HEK293 (cell line): ENCODE results near the gene PPARD.

Source experiments
- CTCF ChIA-PET: fragments of 350-600 bp; formaldehyde crosslinking; extraction: SDS; loops from one replicate; lab custom pipeline; 2021; ENCODE audit warnings: antibody characterized with exemption; lab: Yijun Ruan, JAX
- POLR2A ChIA-PET: fragments of 300-600 bp; formaldehyde crosslinking; extraction: SDS; loops from one replicate; lab custom pipeline; 2020; ENCODE audit warnings: antibody characterized with exemption, inconsistent platforms; lab: Yijun Ruan, JAX
- H3K27ac ChIP-seq: fragments of 200-500 bp; sonication (Bioruptor generic); 2 replicates; pipeline ENCODE4 v1.5.1; 2014; ENCODE audit warnings: low read depth, low read length, control low read depth, inconsistent platforms; ENCODE audit errors: extremely low read depth
- H3K36me3 ChIP-seq, 2 experiments: fragments of 200-500 bp in 1 of 2; sonication (Bioruptor generic) in 1 of 2; 1 replicate in 1 of 2; 2 replicates in 1 of 2; pipeline ENCODE4 v1.5.1; 2014 to 2017; ENCODE audit warnings: inconsistent platforms in 2 of 2, low read length in 2 of 2; ENCODE audit not compliant: control insufficient read depth in 2 of 2, insufficient read depth in 1 of 2
- H3K4me1 ChIP-seq: fragments of 200-500 bp; sonication (Bioruptor generic); 2 replicates; pipeline ENCODE4 v1.5.1; 2014; ENCODE audit warnings: mild to moderate bottlenecking, low read length, inconsistent platforms; ENCODE audit not compliant: control insufficient read depth, insufficient read depth
- H3K4me3 ChIP-seq: 2 replicates; pipeline ENCODE4 v1.5.1; 2011; ENCODE audit warnings: low read depth, mild to moderate bottlenecking, control low read depth, low read length, moderate library complexity
- H3K9me3 ChIP-seq: fragments of 200-500 bp; sonication (Bioruptor generic); 2 replicates; pipeline ENCODE4 v1.5.1; 2014; ENCODE audit warnings: low read depth, low read length, inconsistent platforms; ENCODE audit not compliant: control insufficient read depth, insufficient read depth
- KLF1 ChIP-seq: fragments of 450-650 bp; formaldehyde crosslinking; IDR thresholded peaks from 2 replicates; pipeline ENCODE4 v1.5.1; 2016; ENCODE audit warnings: missing biosample characterization, missing genetic modification characterization
- KLF9 ChIP-seq: fragments of 450-650 bp; formaldehyde crosslinking; IDR thresholded peaks from 2 replicates; pipeline ENCODE4 v1.5.1; 2016; ENCODE audit warnings: missing biosample characterization, missing genetic modification characterization, low read depth
- PATZ1 ChIP-seq: fragments of 450-650 bp; formaldehyde crosslinking; IDR thresholded peaks from 2 replicates; pipeline ENCODE4 v1.5.1; 2016; ENCODE audit warnings: missing biosample characterization, missing genetic modification characterization
- PRDM1 ChIP-seq: fragments of 450-650 bp; formaldehyde crosslinking; IDR thresholded peaks from 2 replicates; pipeline ENCODE4; 2016; ENCODE audit warnings: missing biosample characterization, missing genetic modification characterization
- SCRT2 ChIP-seq: fragments of 450-650 bp; formaldehyde crosslinking; IDR thresholded peaks from 2 replicates; pipeline ENCODE4 v1.5.1; 2016; ENCODE audit warnings: missing biosample characterization, missing genetic modification characterization
- SP2 ChIP-seq: fragments of 450-650 bp; formaldehyde crosslinking; IDR thresholded peaks from 2 replicates; pipeline ENCODE4 v1.5.1; 2016; ENCODE audit warnings: missing biosample characterization, missing genetic modification characterization
- SP3 ChIP-seq: fragments of 450-650 bp; formaldehyde crosslinking; IDR thresholded peaks from 2 replicates; pipeline ENCODE4 v1.5.1; 2016; ENCODE audit warnings: missing biosample characterization, missing genetic modification characterization
- ZBTB17 ChIP-seq: fragments of 450-650 bp; formaldehyde crosslinking; IDR thresholded peaks from 2 replicates; pipeline ENCODE4 v1.5.1; 2016; ENCODE audit warnings: missing biosample characterization, missing genetic modification characterization
- ZNF138 ChIP-seq: fragments of 450-650 bp; formaldehyde crosslinking; IDR thresholded peaks from 2 replicates; pipeline ENCODE4 v1.5.1; 2016; ENCODE audit warnings: missing biosample characterization, missing genetic modification characterization, borderline replicate concordance
- ZNF24 ChIP-seq: fragments of 450-650 bp; formaldehyde crosslinking; IDR thresholded peaks from 2 replicates; pipeline ENCODE4 v1.5.1; 2016; ENCODE audit warnings: missing biosample characterization, missing genetic modification characterization
- ZNF600 ChIP-seq: fragments of 450-650 bp; formaldehyde crosslinking; IDR thresholded peaks from 2 replicates; pipeline ENCODE4 v1.5.1; 2016; ENCODE audit warnings: missing biosample characterization, missing genetic modification characterization
- ZNF623 ChIP-seq: fragments of 450-650 bp; formaldehyde crosslinking; IDR thresholded peaks from 2 replicates; pipeline ENCODE4 v1.5.1; 2016; ENCODE audit warnings: missing biosample characterization, missing genetic modification characterization
- ZNF76 ChIP-seq: fragments of 450-650 bp; formaldehyde crosslinking; IDR thresholded peaks from 2 replicates; pipeline ENCODE4; 2016; ENCODE audit warnings: low read depth, missing biosample characterization, missing genetic modification characterization, borderline replicate concordance
- TF ChIP-seq, protein P1 (sequence below): IDR thresholded peaks from 2 replicates; pipeline ENCODE4 v1.6.1; 2011; ENCODE audit warnings: mild to moderate bottlenecking, low read depth, low read length, borderline replicate concordance
- TF ChIP-seq, protein P2 (sequence below): fragments of 450-650 bp; formaldehyde crosslinking; IDR thresholded peaks from 2 replicates; pipeline ENCODE4 v1.5.1; 2016; ENCODE audit warnings: missing biosample characterization, missing genetic modification characterization

PPARD gene

DNA sequence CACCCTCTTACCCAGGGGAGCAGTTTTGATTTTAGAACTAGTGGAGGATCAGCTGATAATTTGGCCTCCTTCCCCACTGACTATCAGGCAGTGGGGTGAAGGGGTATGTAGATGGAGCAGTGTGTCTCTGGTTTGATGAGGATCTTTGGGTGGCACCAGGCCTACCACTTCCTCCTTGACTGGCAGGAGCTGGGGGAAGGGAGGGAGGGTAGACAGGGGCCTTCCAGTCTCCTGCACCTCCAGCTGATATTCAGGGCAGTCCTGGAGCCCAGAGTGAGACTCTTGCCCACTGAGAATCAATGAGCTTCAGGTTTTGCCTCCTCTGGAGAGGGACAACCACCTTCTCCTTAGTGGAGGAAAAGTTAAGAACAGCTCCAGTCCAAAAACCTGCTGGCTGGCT, 41.5 kb upstream of the PPARD start (continued):
- no peak for TF ChIP-seq ZNF138

GRCh38 chr6:35302604-35303241, 39.6 kb upstream of the PPARD start:
- H3K9me3 ChIP-seq: no peaks in the 10 kb centered on the region
- no peak overlapping the region for H3K4me3 ChIP-seq
- ChIA-PET POLR2A (interaction anchor here (0.8 to 2.3 kb wide), 5 partner anchors 8 to 89 kb away, joined by 3 to 18 read pairs (median 5); partner anchors contain the start of genes SCUBE3 and ZNF76), CTCF (interaction anchor here (1.0 to 3.4 kb wide), 7 partner anchors 10 to 147 kb away, joined by 3 to 32 read pairs (median 4); partner anchors contain the start of gene PPARD)
- TF ChIP-seq SCRT2 (no peak), SP3 (tag by site-specific recombination) (peak; percentile 66), PRDM1 (no peak), PATZ1 (0 out of 2 replicates have a peak, but pooled peaks have one; percentile 15), SP2 (tag by site-specific recombination) (0 out of 2 replicates have a peak, but pooled peaks have one; percentile 13), ZNF24 (tag by site-specific recombination) (no peak), ZNF600 (0 out of 2 replicates have a peak, but pooled peaks have one; percentile 13), ZNF76 (tag by site-specific recombination) (no peak), KLF9 (peak; percentile 35; the same call in 1 of the 2 replicates), KLF1 (tag by site-specific recombination) (peak; percentile 86), ZBTB17 (tag by site-specific recombination) (0 out of 2 replicates have a peak, but pooled peaks have one; percentile 30)
- TF ChIP-seq, protein P1, sequence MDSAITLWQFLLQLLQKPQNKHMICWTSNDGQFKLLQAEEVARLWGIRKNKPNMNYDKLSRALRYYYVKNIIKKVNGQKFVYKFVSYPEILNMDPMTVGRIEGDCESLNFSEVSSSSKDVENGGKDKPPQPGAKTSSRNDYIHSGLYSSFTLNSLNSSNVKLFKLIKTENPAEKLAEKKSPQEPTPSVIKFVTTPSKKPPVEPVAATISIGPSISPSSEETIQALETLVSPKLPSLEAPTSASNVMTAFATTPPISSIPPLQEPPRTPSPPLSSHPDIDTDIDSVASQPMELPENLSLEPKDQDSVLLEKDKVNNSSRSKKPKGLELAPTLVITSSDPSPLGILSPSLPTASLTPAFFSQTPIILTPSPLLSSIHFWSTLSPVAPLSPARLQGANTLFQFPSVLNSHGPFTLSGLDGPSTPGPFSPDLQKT: no peak
- TF ChIP-seq, protein P2, sequence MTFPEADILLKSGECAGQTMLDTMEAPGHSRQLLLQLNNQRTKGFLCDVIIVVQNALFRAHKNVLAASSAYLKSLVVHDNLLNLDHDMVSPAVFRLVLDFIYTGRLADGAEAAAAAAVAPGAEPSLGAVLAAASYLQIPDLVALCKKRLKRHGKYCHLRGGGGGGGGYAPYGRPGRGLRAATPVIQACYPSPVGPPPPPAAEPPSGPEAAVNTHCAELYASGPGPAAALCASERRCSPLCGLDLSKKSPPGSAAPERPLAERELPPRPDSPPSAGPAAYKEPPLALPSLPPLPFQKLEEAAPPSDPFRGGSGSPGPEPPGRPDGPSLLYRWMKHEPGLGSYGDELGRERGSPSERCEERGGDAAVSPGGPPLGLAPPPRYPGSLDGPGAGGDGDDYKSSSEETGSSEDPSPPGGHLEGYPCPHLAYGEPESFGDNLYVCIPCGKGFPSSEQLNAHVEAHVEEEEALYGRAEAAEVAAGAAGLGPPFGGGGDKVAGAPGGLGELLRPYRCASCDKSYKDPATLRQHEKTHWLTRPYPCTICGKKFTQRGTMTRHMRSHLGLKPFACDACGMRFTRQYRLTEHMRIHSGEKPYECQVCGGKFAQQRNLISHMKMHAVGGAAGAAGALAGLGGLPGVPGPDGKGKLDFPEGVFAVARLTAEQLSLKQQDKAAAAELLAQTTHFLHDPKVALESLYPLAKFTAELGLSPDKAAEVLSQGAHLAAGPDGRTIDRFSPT (tag by site-specific recombination): no peak
- no peaks in the 10 kb centered on the region for H3K36me3 ChIP-seq
- H3K4me1 ChIP-seq: no peaks in the 10 kb centered on the region
- H3K27ac ChIP-seq: no peak overlapping the region

GRCh38 chr6:35304299-35304698, 38.1 kb upstream of the PPARD start:
- ChIA-PET CTCF (interaction anchor here (0.6 to 4.3 kb wide), 7 partner anchors 10 to 115 kb away, joined by 3 to 32 read pairs (median 6); no protein-coding TSS in a partner anchor), POLR2A (interaction anchor here (1.8 to 2.3 kb wide), 2 partner anchors 14 to 45 kb away, joined by 6 to 18 read pairs; partner anchors contain the start of gene ZNF76)
- no peaks in the 10 kb centered on the region for H3K36me3 ChIP-seq
- peak; percentile 82 for TF ChIP-seq ZNF623 (tag by site-specific recombination)
- no peak for TF ChIP-seq ZNF24 (tag by site-specific recombination)
- no peak overlapping the region for H3K4me3 ChIP-seq
- no peaks in the 10 kb centered on the region for H3K9me3 ChIP-seq
- H3K27ac ChIP-seq: no peak overlapping the region
- no peaks in the 10 kb centered on the region for H3K4me1 ChIP-seq
